Pancreas (tissue), 10 donors: ENCODE data around the gene COL20A1. TPM values are rescaled to one million over a fixed set of nuclear protein-coding genes. Genes with fewer than 3 reads are reported as not detected.

Source experiments
- ATAC-seq, 4 donors: fragments of 200-7000 bp; cut with Tn5 transposase; one replicate each; pipeline versions ENCODE4 v1.8.0 to v1.9.1; 2020; ENCODE audit warnings: mild to moderate bottlenecking in 4 of 4, moderate library complexity in 4 of 4
- DNase-seq, 6 donors: peaks; one replicate each; pipeline ENCODE4 v3.0.0-alpha.2; 2020
- FAIRE-seq: peaks from 2 replicates; lab custom pipeline; 2012; peaks lifted over from hg19 to GRCh38; lab: Jason Lieb, UNC
- H3K27ac ChIP-seq, 4 donors: fragments of 200-600 bp; sonication (generic); 1 replicate in 3 of 4; 2 replicates in 1 of 4; pipeline versions ENCODE4 v1.5.0 to v1.8.0; 2020
- H3K27me3 ChIP-seq, 4 donors: fragments of 200-600 bp; one replicate each; pipeline ENCODE4 v1.8.0; 2021
- H3K36me3 ChIP-seq, 3 donors: fragments of 200-600 bp; sonication (generic) in 1 of 3; one replicate each; pipeline versions ENCODE4 v1.5.0 to v1.8.0; 2020 to 2021
- H3K4me1 ChIP-seq, 3 donors: fragments of 200-600 bp; one replicate each; pipeline ENCODE4 v1.8.0; 2021
- H3K4me3 ChIP-seq, 4 donors: fragments of 200-600 bp; sonication (generic) in 2 of 4; one replicate each; pipeline versions ENCODE4 v1.5.0 to v1.8.0; 2020 to 2021
- H3K9me3 ChIP-seq, 4 donors: fragments of 200-600 bp; one replicate each; pipeline ENCODE4 v1.8.0; 2021
- CTCF ChIP-seq, 4 donors: fragments of 200-600 bp; sonication (generic) in 3 of 4; IDR thresholded peaks; one replicate each; pipeline versions ENCODE4 v1.5.0 to v1.8.0; 2021; ENCODE audit warnings: antibody characterized with exemption in 4 of 4
- WGBS, 2 donors: extraction: QIAGEN DNeasy Blood & Tissue Kit; methylation state at CpG; one replicate each; pipeline ENCODE4 v1.1.7; 2013; 5-methylcytosine and 5-hydroxymethylcytosine counted together
- intact Hi-C, 3 donors: fragments of 100-400 bp; cut with DNase I; formaldehyde crosslinking; loops; one replicate each; pipeline versions ENCODE4 v1.11.1 to v1.14.2; 2022
- polyA plus RNA-seq, 2 donors: library from polyadenylated mRNA; stranded (reverse); fragments of 200-250 nt; gene quantifications; one replicate each; pipeline ENCODE4 v1.2.3, GENCODE V29; 2013
- total RNA-seq, 6 donors: library from RNA; stranded (reverse); fragmentation: NEBNext Ultra II Directional in 4 of 6; extraction: Animal tissue kit (Norgen Biotek cat#: 25700) in 4 of 6; gene quantifications; one replicate each; pipeline versions ENCODE4 v1.2.1 to v1.2.4, GENCODE V29; 2021 to 2023
- donor health status: healthy with polysubstance abuse.
- donor health status: DM: no; HTN: no; CAD: no; lungs with moderate emphysema.
- donor health status: DM: no; HTN: no; CAD: no.
- donor health status: control.
- donor health status: control.
- donor health status: Bipolar disorder and iron deficiency.
- donor health status: DM: yes; HTN: yes; CAD: no.
- donor health status: DM: no; HTN: no; CAD: no.
- donor health status: DM: no; HTN: no; CAD: no.
- donor health status: DM: yes; HTN: yes; CAD: no.

COL20A1 gene
- total and polyA plus RNA-seq, 8 donors, result 0.05 TPM; not detected in 7

GRCh38 chr20:63376283-63377250, 83.6 kb downstream of the COL20A1 start:
- intact Hi-C loops, result no loop called here
- Histone ChIP-seq H3K4me1 (no peaks in the 10 kb centered on the region), H3K27ac (no peak overlapping the region), H3K27me3 (peaks cover 0 to 4% (median under 1%) of the 10 kb centered on the region in 4 donors), H3K36me3 (no peaks in the 10 kb centered on the region), H3K4me3 (no peak overlapping the region), H3K9me3 (no peaks in the 10 kb centered on the region)
- ATAC-seq, result no peak
- TF ChIP-seq CTCF (IDR thresholded peaks at IDR 0.05), result no peak
- WGBS, 2 donors, result 30 to 33% methylated on average over 29 to 31 of the region's 31 CpGs
- no peak for FAIRE-seq
- peak in 1 of 6 donors; percentile 72 for DNase-seq

GRCh38 chr20:63377256-63377941, 84.4 kb downstream of the COL20A1 start:
- no peak overlapping the region for H3K27ac ChIP-seq
- no peaks in the 10 kb centered on the region for H3K4me1 ChIP-seq
- peaks cover 0 to 8% (median 2%) of the 10 kb centered on the region in 4 donors for H3K27me3 ChIP-seq
- H3K4me3 ChIP-seq, result no peak overlapping the region
- DNase-seq, result peak in 1 of 6 donors; percentile 47
- no peaks in the 10 kb centered on the region for H3K9me3 ChIP-seq
- 7 to 9% methylated on average over 32 of the region's 32 CpGs for WGBS, 2 donors
- intact Hi-C loops, result no loop called here
- TF ChIP-seq CTCF (IDR thresholded peaks at IDR 0.05), result no peak
- no peak for FAIRE-seq
- ATAC-seq, result no peak
- H3K36me3 ChIP-seq, result no peaks in the 10 kb centered on the region

DNA sequence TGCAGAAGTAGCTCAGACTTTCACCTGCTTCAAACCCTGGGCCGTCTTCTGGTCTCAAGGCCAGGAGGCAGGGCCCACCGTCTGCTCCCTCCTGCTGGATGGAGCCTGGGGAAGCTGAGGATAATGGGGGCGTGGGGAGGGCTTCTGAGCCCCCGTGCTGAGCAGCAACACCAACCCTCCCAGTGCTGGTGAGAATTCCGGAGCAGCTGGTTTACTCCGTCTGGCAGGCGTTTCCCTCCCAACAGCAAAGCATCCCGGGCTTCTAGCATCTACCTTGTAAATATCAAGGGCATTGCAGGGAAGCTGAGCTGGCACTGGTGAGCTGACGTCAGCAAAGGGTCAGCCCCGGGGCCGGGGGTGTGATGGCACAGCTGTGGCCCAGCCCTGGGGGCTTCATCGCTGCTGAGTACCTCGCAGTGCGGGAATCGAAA, 85.0 kb downstream of the COL20A1 start:
- Histone ChIP-seq H3K27ac (no peak overlapping the region), H3K4me1 (no peaks in the 10 kb centered on the region), H3K27me3 (peaks cover 0 to 12% (median 2%) of the 10 kb centered on the region in 4 donors), H3K9me3 (no peaks in the 10 kb centered on the region), H3K4me3 (no peak overlapping the region), H3K36me3 (no peaks in the 10 kb centered on the region)
- TF ChIP-seq CTCF (IDR thresholded peaks at IDR 0.05), result no peak
- peak in 1 of 6 donors; percentile 23 for DNase-seq
- WGBS, 2 donors, result 19% methylated on average over 15 of the region's 15 CpGs
- no peak for ATAC-seq
- FAIRE-seq, result no peak
- intact Hi-C loops, result no loop called here

DNA sequence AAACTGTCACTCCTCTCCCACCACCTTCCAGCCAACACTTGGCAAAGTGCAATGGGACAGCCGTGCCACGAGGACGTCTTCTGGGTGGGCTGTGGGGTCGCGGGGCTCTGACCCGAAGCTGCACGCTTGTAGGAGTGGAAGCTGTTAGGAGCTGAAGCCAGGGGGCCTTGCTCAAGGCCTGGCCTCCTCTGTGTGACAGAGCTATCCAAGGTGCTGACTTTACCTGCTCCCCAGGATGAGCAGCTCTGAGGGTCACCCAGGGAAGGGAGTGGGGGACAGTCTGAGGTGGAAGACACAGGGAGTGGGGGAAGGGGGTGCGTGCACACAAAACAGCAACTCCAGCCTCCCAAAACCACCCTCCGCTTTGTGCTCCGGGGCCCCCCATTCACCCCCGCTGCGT, 85.6 kb downstream of the COL20A1 start:
- FAIRE-seq (no peak), DNase-seq (peak in 1 of 6 donors; percentile 30), ATAC-seq (no peak)
- intact Hi-C loops, result no loop called here
- no peak overlapping the region for H3K4me3 ChIP-seq
- H3K27me3 ChIP-seq, result peaks cover 0 to 14% (median 2%) of the 10 kb centered on the region in 4 donors
- H3K9me3 ChIP-seq, result no peaks in the 10 kb centered on the region
- WGBS, 2 donors, result 42 to 48% methylated on average over 10 to 12 of the region's 12 CpGs
- no peaks in the 10 kb centered on the region for H3K36me3 ChIP-seq
- no peak overlapping the region for H3K27ac ChIP-seq
- H3K4me1 ChIP-seq, result no peaks in the 10 kb centered on the region
- TF ChIP-seq CTCF (IDR thresholded peaks at IDR 0.05), result no peak
